MV-4-11 (cell line): ENCODE data around the gene LRRC45.

Experiments used
- DNase-seq: peaks from one replicate; lab custom pipeline; 2025; lab: John Stamatoyannopoulos, UW

Gene LRRC45

DNA sequence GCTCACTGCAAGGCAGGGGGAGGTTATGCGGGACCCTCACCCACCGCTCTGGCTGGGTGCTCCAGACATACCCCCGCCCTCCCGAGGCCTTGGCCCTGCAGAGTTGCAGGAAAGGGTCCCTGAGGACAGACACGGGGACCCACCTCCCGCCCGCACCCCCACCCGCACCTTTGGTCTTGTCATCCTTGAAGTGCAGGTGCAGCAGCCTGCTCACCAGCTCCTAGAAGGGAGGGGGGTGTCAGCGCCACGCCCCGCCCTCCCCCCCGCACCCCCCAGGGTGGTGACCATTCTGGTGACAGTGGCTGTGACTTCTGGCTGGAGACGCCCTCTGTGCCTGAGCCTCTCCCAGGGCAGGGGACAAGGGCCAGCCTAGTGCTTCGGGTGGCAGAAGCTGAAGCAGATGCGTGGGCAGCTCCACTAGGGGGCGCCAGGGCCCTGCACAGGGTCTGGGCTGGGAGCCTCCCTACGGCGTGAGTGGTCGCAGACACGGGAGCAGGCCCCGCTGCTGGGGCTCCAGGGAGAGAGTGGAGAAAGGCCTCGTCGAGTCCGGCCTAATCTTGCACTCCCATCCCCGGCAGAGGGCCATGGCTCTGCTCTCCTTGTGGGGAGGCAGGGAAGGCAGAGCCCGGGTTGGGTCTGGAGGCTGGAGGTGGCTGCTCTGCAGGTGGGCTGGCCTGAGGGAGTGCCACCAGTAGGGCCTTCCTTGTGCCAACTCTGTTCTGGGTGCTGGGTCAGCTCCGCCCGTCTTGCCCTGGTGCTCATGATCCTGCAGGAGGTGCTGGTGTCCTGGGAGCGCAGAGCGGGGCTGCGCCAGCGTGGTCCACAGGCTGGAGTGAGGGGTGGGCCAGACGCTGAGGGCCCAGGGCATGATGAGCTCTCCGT, 3.2 kb upstream of the LRRC45 start:
- DNase-seq: peak; percentile 33

DNA sequence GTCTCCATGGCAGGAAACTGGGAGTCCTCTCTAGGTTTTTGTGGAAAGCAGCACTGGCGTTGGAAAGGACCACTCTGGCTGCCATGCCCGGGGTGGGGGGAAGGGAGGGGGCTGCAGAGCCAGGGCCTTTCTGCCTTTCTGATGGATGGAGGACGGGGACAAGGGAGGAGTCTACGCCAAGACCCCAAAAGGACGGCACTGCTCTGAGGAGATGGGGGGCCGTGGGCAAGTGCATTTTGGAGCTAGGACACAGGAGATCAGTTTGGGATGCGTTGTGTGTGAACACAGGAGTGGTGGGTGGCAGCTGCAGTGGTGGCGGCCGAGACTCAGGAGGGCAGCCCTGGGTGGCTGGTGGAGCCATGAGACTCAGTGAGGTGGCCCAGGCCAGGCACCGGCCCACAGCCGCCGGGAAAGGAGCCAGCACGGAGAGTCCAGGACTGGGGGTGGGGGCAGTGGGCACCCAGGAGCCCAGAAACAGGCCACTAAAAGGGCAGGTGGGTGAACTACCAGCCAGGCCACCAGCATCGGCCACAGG, 2.5 kb upstream of the LRRC45 start:
- DNase-seq: no peak

DNA sequence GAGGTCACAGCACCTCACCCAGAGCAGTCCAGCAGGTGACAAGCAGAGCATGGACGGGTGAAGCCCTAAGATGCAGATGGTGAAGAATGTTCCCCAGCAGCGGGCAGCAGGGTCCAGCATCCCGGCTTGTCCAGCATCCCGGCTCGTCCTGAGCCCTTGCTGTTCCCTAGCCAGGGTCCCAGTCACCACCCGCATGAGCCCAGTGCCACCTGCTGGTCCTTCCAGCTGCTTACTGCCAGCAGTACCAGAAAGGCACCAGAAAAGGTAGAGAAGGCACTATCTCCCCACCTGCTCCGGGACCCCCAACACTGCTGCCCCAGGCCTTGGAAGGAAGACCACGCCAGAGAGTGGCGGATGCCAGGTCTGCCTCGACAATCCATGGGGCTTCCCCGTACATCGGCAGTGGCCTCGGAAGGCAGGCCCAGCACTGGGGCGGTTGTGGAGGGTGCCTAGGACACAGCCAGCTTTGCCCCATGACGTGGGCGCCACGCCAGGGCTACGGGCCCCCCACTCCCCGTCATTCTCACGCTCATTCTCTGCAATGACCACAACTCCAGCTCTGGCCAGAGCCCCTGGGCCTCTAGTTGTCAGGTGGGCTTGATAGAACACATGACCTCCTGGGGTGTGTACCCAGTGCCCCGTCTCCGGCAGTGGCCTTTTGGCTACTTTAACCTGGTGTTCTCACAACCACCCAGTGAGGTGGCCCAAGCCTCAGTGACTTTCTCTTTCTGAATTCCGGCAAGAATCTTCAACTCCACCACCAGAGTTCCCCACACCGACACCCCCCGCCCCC, 1.8 kb upstream of the LRRC45 start:
- DNase-seq: peak; percentile 31

DNA sequence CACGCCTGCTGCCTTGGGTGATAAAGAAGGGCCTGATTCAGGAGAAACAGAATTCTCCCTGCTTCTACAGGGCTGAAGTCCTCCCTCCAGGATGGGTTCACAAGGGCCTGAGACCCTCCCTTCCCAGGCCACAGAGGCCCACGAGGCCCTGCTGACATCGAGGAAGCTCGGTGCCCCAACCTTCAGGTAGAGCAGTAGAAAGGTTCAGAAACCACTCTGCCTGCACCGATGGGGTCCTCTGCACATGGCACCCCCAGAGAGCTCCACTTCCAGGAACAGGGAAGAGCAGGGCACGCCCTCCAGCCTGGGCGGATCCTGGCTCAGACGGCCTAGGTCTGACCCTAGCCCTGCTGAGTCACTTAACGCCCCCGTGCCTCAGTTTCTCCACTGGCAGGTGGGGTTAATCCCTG, 1.2 kb upstream of the LRRC45 start:
- DNase-seq: no peak

DNA sequence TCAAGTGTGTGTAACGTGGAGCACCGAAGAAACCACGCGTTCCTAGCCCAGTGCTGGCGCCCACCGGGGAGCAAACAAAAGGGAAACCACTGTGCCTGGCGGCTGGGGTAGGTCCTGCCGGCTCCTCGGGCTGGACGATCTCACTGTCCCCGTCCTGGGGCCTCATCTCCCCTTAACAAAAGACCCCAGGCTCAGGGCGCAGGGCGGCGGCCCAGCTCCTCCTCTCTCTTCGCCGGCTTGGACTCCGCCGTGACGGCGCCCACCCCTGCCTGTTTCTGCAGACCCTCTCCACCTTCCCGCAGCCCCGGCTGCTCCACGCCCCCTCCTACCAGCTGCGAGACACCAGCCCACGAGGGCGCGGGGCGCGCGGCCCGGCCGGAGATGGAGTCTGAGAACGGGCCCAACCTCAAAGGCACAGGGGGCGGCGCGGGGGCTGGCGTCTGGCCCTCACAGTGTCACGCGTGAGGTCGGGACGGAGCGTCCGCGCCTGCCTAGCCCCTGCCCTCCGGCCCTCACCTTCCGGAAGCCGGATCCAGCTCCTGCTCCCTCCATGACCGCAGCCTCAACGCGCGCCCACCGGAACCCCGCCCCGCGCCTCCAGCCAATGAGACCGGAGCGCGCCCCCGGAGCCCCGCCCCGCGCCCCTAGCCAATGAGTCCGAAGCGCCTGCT, 660 bp upstream of the LRRC45 start, which contains the start of gene CENPX:
TSS of gene CENPX (minus strand) at position 569 of the 671 bp plus-strand sequence. CDS start at position 552, 17 bp downstream.
- DNase-seq: no peak

DNA sequence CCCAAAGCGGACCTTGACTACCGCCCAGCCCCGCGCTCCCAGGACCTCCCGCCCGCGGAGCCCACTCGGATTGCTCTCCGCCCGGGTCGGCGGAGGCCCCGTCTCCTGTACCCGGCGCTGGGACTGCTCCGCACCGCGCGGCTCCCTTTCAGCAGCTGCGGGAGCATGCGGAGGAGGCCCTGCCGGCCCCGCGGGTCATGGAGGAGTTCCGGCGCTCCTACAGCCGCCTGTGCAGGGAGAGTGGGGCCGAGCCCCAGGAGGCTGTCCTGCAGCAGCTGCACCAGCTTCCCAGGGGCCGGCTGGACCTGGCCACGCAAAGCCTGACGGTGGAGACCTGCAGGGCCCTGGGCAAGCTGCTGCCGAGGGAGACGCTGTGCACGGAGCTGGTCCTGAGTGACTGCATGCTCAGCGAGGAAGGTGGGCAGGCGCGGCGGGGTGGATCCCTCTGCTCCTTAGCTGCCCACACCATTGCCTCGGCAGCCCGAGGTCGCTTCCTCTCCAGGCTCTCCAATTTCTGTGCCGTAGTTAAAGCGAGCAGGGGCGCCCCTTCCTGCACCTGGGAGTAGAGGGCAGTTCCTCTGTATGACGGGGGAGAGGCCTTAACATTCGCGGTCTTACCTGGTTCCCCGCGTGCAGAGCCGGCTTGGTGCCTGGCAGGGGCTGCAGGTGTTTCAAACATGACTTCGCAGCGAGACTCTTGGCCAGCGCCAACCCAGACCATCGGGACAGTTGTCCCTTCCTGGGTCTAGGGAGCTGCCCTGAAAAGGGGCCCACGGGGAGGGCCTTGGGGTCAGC, 539 bp downstream of the LRRC45 start:
- DNase-seq: peak; percentile 28

DNA sequence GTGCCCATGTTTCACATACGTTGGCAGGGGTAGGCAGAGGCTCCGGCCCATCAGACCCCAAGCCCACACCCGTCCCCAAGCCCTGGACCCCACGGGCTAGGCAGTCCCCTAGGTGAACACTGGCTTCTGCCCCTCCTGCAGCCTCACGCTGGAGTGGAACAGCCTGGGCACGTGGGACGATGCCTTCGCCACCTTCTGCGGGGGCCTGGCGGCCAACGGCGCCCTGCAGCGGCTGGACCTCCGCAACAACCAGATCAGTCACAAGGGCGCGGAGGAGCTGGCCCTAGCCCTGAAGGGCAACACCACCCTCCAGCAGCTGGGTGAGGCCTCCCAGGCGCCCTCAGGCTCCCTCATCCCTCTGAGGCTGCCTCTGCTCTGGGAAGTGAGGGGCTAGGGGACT, 1.8 kb downstream of the LRRC45 start:
- no peak for DNase-seq

DNA sequence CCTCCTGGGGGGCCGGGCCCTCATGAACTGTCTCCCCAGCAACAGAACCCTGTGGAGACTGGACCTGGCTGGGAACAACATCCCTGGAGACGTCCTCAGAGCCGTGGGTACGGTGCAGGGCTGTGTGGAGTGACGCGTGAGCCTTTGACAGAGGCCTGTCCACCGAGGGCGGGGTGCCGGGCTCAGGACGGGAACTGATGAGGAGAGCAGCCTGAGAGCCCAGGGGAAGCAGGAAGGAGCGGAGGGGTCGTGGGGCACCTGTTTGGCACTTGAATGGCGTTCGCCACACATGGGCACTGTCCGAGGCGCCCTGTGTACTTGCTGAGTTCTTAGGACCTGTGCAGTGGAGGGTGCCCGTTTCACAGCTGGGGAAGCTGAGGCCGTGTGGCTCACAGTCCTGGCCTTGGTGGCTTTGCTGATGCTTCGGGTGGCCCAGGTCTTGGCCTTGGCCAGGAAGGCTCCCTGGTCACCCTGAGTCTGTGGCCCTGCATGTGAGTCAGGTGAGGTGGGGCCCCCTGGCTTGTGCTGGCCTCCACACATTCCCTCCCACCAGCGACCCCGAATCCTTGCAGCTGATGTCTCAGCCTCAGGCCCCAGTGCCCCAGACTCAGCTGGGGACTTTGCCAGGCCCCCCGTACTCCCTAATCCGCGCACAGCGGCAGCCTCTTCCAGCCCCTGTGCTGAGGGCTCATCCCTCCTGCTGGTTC, 2.4 kb downstream of the LRRC45 start:
- no peak for DNase-seq

DNA sequence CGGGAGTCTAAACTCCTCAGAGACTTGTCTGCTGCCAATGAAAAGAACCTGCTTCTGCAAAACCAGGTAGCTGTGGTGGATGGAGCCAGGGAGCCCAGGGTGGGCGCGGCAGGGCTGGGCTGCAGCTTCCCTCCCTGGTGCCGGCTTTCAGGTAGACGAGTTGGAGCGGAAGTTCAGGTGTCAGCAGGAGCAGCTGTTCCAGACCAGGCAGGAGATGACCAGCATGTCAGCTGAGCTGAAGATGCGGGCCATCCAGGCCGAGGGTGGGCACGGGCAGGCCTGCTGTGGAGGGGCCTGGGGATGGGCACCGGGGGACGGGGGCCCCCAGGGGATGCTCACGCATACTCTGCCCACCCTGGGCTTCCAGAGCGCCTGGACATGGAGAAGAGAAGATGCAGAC, 5.1 kb downstream of the LRRC45 start:
- no peak for DNase-seq

DNA sequence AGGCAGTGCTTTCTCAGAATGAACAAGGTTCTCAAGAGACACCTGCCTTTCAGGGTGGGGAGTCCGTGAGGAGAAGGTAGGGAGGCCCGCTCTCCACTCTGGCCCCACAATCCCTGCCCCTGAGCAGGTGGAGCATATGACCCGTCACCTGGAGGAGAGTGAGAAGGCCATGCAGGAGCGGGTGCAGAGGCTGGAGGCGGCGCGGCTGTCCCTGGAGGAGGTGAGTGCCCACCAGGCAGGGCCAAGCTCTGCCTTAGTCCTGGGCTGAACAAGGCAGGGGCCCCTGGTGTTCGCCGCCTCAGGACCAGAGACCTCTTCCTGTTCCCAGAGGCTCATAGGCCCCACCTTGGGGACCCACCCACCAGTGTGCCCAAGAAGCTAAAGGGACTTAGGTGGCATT, 5.9 kb downstream of the LRRC45 start:
- no peak for DNase-seq

DNA sequence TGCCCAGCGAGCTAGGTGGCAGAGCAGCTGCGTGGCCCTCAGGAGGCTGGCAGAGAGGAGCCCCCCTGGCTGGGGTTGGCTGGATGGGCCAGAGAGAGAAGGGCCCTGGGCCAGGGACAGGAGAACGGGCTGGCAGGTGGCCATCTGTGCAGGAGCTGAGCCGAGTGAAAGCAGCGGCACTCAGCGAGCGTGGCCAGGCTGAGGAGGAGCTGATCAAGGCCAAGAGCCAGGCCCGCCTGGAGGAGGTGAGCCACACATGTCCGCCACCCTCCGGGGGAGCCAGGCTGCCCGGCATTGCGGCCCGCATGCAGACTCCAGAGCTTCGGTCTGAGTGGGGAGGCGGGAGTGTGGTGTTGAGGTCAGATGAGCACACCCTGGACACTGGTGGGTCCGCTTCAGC, 6.3 kb downstream of the LRRC45 start:
- no peak for DNase-seq

DNA sequence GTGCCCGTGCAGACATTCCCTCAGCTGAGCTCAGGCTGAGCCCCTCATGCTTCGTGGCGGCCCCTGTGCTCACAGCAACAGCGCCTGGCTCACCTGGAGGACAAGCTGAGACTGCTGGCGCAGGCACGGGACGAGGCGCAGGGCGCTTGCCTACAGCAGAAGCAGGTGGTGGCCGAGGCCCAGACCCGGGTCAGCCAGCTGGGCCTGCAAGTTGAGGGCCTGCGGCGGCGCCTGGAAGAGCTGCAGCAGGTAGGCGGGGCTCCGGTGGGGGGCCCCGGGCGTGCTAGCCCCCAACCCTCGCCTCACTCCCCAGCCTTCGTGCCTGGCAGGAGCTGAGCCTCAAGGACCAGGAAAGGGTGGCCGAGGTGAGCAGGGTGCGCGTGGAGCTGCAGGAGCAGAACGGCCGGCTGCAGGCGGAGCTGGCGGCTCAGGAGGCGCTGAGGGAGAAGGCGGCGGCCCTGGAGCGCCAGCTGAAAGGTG, 6.9 kb downstream of the LRRC45 start:
- no peak for DNase-seq

DNA sequence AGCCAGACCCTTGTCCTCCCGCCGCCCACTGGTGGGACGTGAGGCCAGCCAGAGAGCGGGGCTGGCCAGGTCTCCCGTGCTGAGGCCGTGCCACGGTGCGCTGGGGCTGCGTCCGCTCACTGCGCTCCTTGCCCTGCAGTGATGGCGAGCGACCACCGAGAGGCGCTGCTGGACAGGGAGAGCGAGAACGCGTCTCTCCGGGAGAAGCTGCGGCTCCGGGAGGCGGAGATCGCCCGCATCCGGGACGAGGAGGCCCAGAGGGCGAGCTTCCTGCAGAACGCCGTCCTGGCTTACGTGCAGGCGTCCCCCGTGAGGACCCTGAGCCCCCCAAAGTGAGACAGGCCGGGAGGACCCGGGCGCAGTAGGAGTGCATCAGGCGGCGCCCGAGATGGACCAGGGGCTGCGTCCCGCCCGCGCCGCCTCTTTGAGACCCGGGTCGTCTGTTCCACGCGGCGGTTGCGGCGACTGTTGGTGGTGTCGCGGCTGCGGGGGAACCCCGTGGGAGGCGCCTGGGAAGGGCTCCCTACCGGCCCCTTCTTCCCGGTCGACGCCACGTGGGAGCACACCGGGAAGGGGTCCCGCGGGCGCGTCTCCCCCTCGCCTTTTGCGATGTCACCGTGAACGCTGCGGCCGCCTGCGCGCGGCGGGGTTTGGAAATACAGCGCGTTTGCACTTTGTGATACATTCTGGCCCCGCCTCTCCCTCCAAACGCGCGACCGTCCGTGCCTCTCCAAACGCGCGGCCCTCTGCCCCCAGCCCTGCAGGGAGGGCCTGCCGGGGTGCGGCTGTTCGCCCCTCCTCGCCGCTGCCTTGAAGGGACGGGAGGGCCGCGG, 7.6 kb downstream of the LRRC45 start:
- peak; percentile 71 for DNase-seq

DNA sequence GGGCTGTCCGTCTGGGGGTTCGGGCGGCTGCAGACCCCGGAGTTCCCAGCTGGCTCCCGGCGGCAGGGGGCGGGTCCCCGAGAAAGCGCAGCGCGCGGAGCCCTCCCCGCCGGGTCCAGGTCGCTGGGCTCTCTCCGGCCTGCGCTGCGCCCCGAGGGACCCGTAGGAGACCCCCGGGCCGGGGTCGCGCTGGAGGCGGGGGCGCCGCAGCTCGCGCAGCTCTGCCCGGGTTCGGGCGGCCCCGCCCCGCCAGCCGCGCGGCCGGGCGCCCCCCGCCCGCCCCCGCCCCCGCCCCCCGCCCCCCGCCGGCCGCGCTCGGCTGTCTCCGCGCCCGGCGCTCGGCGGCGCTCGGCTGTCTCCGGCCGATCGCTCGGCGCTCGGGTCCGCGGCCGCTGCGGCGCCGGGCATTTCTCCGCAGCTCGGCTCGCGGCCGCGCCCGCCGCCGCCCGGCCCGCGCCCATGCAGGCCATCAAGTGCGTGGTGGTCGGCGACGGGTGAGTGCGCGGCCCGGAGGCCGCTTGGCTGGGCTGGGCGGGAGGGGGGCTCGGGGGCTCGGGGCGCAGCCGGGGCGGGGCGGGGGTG, 8.3 kb downstream of the LRRC45 start, which contains the start of gene RAC3:
TSS of gene RAC3 (plus strand) at position 376 of the 582 bp plus-strand sequence. CDS start at position 460, 84 bp downstream.
- no peak for DNase-seq

DNA sequence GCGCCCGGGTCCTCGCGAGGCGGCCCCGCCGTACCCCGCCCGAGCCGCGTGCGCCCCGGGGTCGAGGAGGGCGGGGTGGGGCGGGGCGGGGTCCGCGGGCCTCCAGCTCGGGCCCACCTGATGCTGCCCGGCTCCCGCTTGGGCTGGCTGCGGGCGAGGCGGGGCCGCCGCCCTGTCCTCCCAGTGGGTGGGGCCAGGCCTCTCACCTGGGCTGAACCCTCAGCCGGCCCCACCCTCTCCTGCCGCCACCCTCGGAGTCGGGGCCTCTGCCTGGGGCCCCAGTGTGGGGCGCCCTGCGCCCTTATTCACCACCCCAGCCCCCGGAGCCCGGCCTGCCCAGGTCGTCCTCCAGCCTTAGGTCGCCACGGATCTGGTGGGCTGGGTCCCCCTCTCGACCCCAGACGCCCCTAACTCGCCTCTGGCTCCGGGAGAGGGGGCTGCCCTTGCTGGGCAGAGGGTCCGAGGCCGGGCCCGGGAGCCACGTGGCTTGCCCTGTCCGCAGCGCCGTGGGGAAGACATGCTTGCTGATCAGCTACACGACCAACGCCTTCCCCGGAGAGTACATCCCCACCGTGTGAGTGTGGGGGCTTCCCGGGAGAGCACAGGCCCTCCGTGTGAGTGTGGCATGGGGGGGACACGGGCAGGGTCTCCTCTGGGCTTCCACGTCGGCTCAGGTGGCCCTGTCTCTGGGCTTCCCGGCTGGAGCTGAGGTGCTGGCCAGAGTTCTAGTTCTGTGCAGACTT, 9.0 kb downstream of the LRRC45 start:
- DNase-seq: no peak

DNA sequence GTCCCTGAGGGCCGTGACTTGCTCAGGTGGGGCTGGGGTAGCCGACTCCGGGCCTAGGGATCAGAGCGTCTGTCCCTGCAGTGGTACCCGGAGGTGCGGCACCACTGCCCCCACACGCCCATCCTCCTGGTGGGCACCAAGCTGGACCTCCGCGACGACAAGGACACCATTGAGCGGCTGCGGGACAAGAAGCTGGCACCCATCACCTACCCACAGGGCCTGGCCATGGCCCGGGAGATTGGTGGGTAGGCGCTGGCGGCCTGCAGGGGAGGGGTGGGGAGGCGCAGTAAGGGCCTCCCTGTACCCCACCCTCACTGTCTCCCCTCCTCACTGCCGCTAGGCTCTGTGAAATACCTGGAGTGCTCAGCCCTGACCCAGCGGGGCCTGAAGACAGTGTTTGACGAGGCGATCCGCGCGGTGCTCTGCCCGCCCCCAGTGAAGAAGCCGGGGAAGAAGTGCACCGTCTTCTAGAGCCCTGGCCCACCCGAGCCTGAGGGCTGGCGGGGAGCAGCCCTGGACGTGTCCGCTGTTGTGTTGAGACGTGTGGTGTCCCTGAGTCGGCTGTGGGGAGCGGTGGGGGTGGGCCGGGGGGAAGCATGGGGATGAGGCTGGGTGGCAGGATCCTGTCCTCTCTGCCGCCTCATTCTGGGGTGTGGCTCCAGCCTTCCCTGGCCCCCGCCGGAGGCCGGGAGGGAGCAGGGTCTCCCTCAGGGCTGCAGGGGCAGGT, 10.4 kb downstream of the LRRC45 start:
- DNase-seq: no peak

DNA sequence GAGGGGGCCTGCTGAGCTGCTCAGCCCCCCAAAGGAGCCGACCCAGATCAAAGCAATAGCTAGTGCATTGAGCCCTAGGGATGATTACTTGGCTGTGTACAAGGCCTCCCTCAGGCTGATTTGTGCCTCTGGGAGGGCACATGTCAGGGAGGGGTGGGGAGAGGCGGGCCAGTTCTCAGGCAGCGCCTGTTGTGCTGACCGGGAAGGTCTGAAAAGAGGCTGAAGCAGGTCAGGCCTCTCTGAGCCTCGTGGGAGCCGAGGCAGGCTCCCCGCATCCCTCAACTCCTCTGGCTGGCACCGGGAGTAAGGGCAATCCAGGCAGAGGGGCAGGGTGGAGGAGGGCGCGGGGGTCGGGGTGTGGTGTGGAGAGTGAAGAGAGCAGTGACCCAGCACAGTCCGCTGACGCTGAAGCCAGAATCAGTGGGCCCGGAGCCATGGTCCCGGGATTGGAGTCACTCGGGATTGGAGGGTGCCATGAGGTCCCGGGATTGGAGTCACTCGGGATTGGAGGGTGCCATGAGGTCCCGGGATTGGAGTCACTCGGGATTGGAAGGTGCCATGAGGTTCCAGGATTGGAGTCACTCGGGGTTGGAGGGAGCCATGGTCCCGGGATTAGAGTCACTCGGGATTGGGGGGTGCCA, 11.4 kb downstream of the LRRC45 start:
- no peak for DNase-seq
